Measurements from ENCODE around the gene HLA-DRB5.
"Not testable (repeated sequence)": the region's sequence is repeated elsewhere in the genome, so short reads cannot be mapped to it uniquely, and the experiment has no call there.

HLA-DRB5 gene

GRCh38 chr6:32529697-32530430 lies at the start of gene HLA-DRB5:
Gene HLA-DRB5 (minus strand): TSS chr6:32530287. CDS start chr6:32530224, 63 bp downstream.
- H3K4me3 ChIP-seq (ENCODE audit: low read depth, low read length) = no peak within 1 kb of the TSS

GRCh38 chr6:32578962-32579361 lies 48.9 kb upstream of the HLA-DRB5 start:
- H3K4me3 ChIP-seq (ENCODE audit: low read depth, low read length) = no peak overlapping the region

GRCh38 chr6:32577493-32577892 lies 47.4 kb upstream of the HLA-DRB5 start:
- H3K4me3 ChIP-seq (ENCODE audit: low read depth, low read length) = not testable (repeated sequence)

GRCh38 chr6:32576250-32576649 lies 46.2 kb upstream of the HLA-DRB5 start:
- no peak overlapping the region for H3K4me3 ChIP-seq (ENCODE audit: low read depth, low read length)

- H3K4me3 ChIP-seq (ENCODE audit: low read depth, low read length) = no peak overlapping the region
Observed at GRCh38 chr6:32570363-32570905, 40.3 kb upstream of the HLA-DRB5 start.

- no peak overlapping the region for H3K4me3 ChIP-seq (ENCODE audit: low read depth, low read length)
Observed at GRCh38 chr6:32568561-32568960, 38.5 kb upstream of the HLA-DRB5 start.

GRCh38 chr6:32566957-32567356 lies 36.9 kb upstream of the HLA-DRB5 start:
- H3K4me3 ChIP-seq (ENCODE audit: low read depth, low read length) = no peak overlapping the region

- H3K4me3 ChIP-seq (ENCODE audit: low read depth, low read length) = no peak overlapping the region
Observed at GRCh38 chr6:32565511-32565910, 35.4 kb upstream of the HLA-DRB5 start.

GRCh38 chr6:32562940-32563339 lies 32.9 kb upstream of the HLA-DRB5 start:
- no peak overlapping the region for H3K4me3 ChIP-seq (ENCODE audit: low read depth, low read length)

GRCh38 chr6:32559747-32560146 lies 29.7 kb upstream of the HLA-DRB5 start:
- no peak overlapping the region for H3K4me3 ChIP-seq (ENCODE audit: low read depth, low read length)

GRCh38 chr6:32558426-32559057 lies 28.5 kb upstream of the HLA-DRB5 start:
- no peak overlapping the region for H3K4me3 ChIP-seq (ENCODE audit: low read depth, low read length)

GRCh38 chr6:32554116-32554965 lies 24.3 kb upstream of the HLA-DRB5 start:
- H3K4me3 ChIP-seq (ENCODE audit: low read depth, low read length) = no peak overlapping the region

GRCh38 chr6:32553037-32553742 lies 23.1 kb upstream of the HLA-DRB5 start:
- H3K4me3 ChIP-seq (ENCODE audit: low read depth, low read length) = no peak overlapping the region

GRCh38 chr6:32551410-32551809 lies 21.3 kb upstream of the HLA-DRB5 start:
- no peak overlapping the region for H3K4me3 ChIP-seq (ENCODE audit: low read depth, low read length)

GRCh38 chr6:32539839-32540238 lies 9.8 kb upstream of the HLA-DRB5 start:
- no peak overlapping the region for H3K4me3 ChIP-seq (ENCODE audit: low read depth, low read length)

- H3K4me3 ChIP-seq (ENCODE audit: low read depth, low read length) = not testable (repeated sequence)
Observed at GRCh38 chr6:32530431-32530793, 325 bp upstream of the HLA-DRB5 start.

- peak overlapping the region; percentile 37 for H3K4me3 ChIP-seq (ENCODE audit: low read depth, low read length)
Observed at GRCh38 chr6:32522302-32523047, 7.6 kb downstream of the HLA-DRB5 start.

- H3K4me3 ChIP-seq (ENCODE audit: low read depth, low read length) = no peak overlapping the region
Observed at GRCh38 chr6:32519910-32520258, 10.2 kb downstream of the HLA-DRB5 start.

- no peak overlapping the region for H3K4me3 ChIP-seq (ENCODE audit: low read depth, low read length)
Observed at GRCh38 chr6:32519118-32519909, 10.8 kb downstream of the HLA-DRB5 start.

Measured in iPS-11a (cell line).